Testis (tissue), 5 donors: Measurements from ENCODE around the gene TPBG. TPM values are rescaled to one million over a fixed set of nuclear protein-coding genes. Genes with fewer than 3 reads are reported as not detected.
A peak's percentile ranks its signal among the peaks of the same experiment; 100 is the strongest.

Experiments used
- DNase-seq: peaks from one replicate; pipeline ENCODE4 v3.0.0-alpha.2; 2019
- H3K27ac ChIP-seq, 2 donors: fragments of 200-600 bp; sonication (generic); one replicate each; pipeline ENCODE4 v1.5.1; 2019
- H3K27me3 ChIP-seq: fragments of 200-600 bp; sonication (generic); one replicate; pipeline ENCODE4 v1.5.1; 2019
- H3K36me3 ChIP-seq: fragments of 200-600 bp; sonication (generic); one replicate; pipeline ENCODE4 v1.5.1; 2017; ENCODE audit warnings: low read depth; ENCODE audit errors: missing control alignments
- H3K4me1 ChIP-seq: fragments of 200-600 bp; sonication (generic); one replicate; pipeline ENCODE4 v1.5.1; 2019
- H3K4me3 ChIP-seq, 2 donors: fragments of 200-600 bp; sonication (generic); one replicate each; pipeline ENCODE4 v1.5.1; 2017 to 2019
- H3K9me3 ChIP-seq: fragments of 200-600 bp; sonication (generic); one replicate; pipeline ENCODE4 v1.5.1; 2017
- CTCF ChIP-seq, 3 experiments: fragments of 450-650 bp in 2 of 3; fragments of 200-600 bp in 1 of 3; sonication (generic) in 1 of 3; IDR thresholded peaks; one replicate each; pipeline ENCODE4 v1.5.1; 2016 to 2019; ENCODE audit warnings: antibody characterized with exemption in 3 of 3, mild to moderate bottlenecking in 2 of 3, moderate library complexity in 1 of 3
- POLR2A ChIP-seq: fragments of 450-650 bp; IDR thresholded peaks from one replicate; pipeline ENCODE4 v1.6.1; 2017; ENCODE audit warnings: antibody characterized with exemption, mild to moderate bottlenecking, moderate library complexity
- WGBS, 2 donors: methylation state at CpG; one replicate each; pipeline ENCODE4 v1.1.5; 2018; 5-methylcytosine and 5-hydroxymethylcytosine counted together
- intact Hi-C: fragments of 100-400 bp; cut with DNase I; formaldehyde crosslinking; loops from one replicate; pipeline ENCODE4 v1.15.1; 2023; ENCODE audit warnings: low total_unique reads
- long read RNA-seq, 2 donors: transcript quantifications; one replicate each; lab custom pipeline, GENCODE V29; 2026
- polyA plus RNA-seq: library from polyadenylated mRNA; stranded (reverse); fragments of 350-450 nt; fragmentation: Illumina TruSeq; extraction: RNeasy Lipid Tissue Mini Kit (QIAGEN cat#74804); gene quantifications from one replicate; pipeline ENCODE4 v1.2.3, GENCODE V29; 2014; ENCODE audit warnings: low read depth, low replicate concordance; ENCODE audit not compliant: insufficient read depth
- total RNA-seq, 2 donors: library from RNA; depleted of rRNA; stranded (reverse); fragments of >200 nt; gene quantifications; one replicate each; pipeline ENCODE4 v1.2.3, GENCODE V29; 2016

The TPBG gene, protein sequence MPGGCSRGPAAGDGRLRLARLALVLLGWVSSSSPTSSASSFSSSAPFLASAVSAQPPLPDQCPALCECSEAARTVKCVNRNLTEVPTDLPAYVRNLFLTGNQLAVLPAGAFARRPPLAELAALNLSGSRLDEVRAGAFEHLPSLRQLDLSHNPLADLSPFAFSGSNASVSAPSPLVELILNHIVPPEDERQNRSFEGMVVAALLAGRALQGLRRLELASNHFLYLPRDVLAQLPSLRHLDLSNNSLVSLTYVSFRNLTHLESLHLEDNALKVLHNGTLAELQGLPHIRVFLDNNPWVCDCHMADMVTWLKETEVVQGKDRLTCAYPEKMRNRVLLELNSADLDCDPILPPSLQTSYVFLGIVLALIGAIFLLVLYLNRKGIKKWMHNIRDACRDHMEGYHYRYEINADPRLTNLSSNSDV
- total RNA-seq, result 10 to 100 TPM in 1 of 2 donors, 1 to 10 TPM in 1; 9.9 to 15.1 TPM
- 10.4 TPM for polyA plus RNA-seq
- long read RNA-seq, donor 1, full-length matches to known transcripts, result 11 of 11 reads
- long read RNA-seq, donor 1, partial matches to known transcripts, result 0 of 11 reads
- long read RNA-seq, donor 1, other reads (novel, unspliced or antisense), result 0 of 11 reads
- long read RNA-seq, donor 2, full-length matches to known transcripts, result 8 of 8 reads
- long read RNA-seq, donor 2, partial matches to known transcripts, result 0 of 8 reads
- long read RNA-seq, donor 2, other reads (novel, unspliced or antisense), result 0 of 8 reads

DNA sequence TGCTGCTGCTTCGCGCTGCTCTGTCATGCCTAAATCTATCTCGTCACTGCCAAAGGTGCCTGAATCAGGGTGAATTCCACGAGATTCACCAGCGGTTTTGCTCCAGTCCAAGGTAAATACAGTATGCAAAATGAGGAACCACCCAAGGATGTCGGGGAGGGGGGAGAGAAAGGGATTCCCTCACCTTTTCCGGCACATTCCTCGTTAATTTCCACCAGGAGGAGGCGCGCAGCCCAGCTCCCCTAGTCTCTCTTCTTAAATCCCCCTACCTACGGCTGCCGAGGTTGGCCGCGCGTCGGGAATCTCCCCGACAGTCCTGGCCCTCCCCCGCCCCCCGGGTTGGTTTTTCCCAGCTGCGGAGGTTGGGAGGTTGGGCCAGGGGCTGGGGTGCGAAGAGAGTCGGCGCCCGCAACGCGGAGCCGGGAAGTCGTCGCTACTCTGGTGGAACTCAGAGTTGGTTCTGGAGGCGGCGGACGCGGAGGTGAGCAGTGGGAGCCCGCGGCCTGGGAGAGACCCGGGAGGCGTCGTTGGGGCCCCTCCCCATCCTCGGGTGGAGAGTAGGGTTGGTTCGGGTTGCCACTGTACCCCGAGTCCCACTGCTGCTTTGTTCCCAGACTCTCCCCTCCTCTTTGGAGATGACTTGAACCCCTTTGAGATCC is at the start of gene TPBG:
Gene TPBG (plus strand): TSS at position 390 of the 659 bp plus-strand sequence. CDS start 1,145 bp downstream, outside the sequence.
- Histone ChIP-seq H3K4me1 (no peaks in the 10 kb centered on the region), H3K9me3 (no peaks in the 10 kb centered on the region), H3K27me3 (no peaks in the 10 kb centered on the region), H3K4me3 (peak within 1 kb of the TSS; percentile 65 to 74), H3K36me3 (no peaks in the 10 kb centered on the region), H3K27ac (peak within 1 kb of the TSS; percentile 42 to 75)
- WGBS, 2 donors, result 0% methylated on average over 8 to 34 of the region's 41 CpGs
- intact Hi-C loops, result no loop called here
- TF ChIP-seq CTCF (IDR thresholded peaks at IDR 0.05) (peak in 2 of 3 experiments; percentile 13 to 20), POLR2A (no peak)
- peak; percentile 66 for DNase-seq

- Histone ChIP-seq H3K36me3 (no peaks in the 10 kb centered on the region), H3K9me3 (no peaks in the 10 kb centered on the region), H3K27me3 (no peaks in the 10 kb centered on the region), H3K4me3 (no peak overlapping the region), H3K27ac (no peak overlapping the region), H3K4me1 (no peaks in the 10 kb centered on the region)
- 84 to 94% methylated on average over 1 of the region's 1 CpG for WGBS, 2 donors
- no peak for DNase-seq
- no peak for TF ChIP-seq POLR2A
- intact Hi-C loops, result no loop called here
These were observed 41.2 kb upstream of the TPBG start for GRCh38 chr6:82322386-82322785.

GRCh38 chr6:82329766-82330165 is 33.9 kb upstream of the TPBG start:
- 63 to 75% methylated on average over 4 of the region's 4 CpGs for WGBS, 2 donors
- DNase-seq, result no peak
- Histone ChIP-seq H3K27ac (no peak overlapping the region), H3K4me3 (no peak overlapping the region), H3K36me3 (no peaks in the 10 kb centered on the region), H3K9me3 (no peaks in the 10 kb centered on the region), H3K4me1 (no peaks in the 10 kb centered on the region), H3K27me3 (no peaks in the 10 kb centered on the region)
- intact Hi-C loops, result no loop called here
- TF ChIP-seq CTCF (IDR thresholded peaks at IDR 0.05) (no peak), POLR2A (no peak)

DNA sequence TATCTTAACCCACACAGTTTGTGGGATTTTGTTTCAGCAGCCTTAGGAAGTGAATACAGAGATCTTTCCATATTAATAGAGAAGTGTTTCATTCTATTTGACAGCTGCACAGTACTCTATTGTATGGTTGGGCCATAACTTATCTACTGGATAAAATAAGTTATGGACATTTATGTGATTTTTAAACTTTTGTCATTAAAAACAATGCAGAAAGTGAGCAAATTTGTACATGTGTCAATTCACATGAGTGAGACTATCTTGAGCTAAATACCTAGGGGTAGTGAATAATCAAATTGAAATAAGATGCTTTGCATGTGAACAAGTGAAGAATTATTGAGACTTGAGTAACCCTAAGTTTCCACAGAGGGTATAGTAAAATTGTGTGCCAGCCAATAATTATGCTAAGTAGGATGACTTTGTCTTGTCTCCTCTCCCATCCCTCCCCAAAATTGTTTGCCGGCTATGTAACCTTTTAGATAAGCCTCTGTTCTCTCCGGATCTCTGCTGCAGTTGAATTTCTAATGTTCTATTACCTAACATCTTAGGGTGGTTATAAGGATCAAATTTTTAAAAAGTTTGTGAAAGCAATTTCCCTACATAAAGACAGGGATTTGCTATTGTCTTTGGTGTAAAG is 33.3 kb upstream of the TPBG start:
- Histone ChIP-seq H3K4me1 (no peaks in the 10 kb centered on the region), H3K36me3 (no peaks in the 10 kb centered on the region), H3K9me3 (no peaks in the 10 kb centered on the region), H3K27ac (no peak overlapping the region), H3K4me3 (no peak overlapping the region), H3K27me3 (no peaks in the 10 kb centered on the region)
- WGBS, 2 donors, result 47 to 61% methylated on average over 2 of the region's 2 CpGs
- DNase-seq, result no peak
- intact Hi-C loops, result no loop called here
- no peak for TF ChIP-seq POLR2A
- TF ChIP-seq CTCF (IDR thresholded peaks at IDR 0.05), result no peak
